Measurements from ENCODE around the gene RIMKLA.

RIMKLA gene

GRCh38 chr1:42431514-42431913, 50.9 kb downstream of the RIMKLA start:
- DNase-seq, result no peak

GRCh38 chr1:42432714-42433113, 52.1 kb downstream of the RIMKLA start:
- no peak for DNase-seq

GRCh38 chr1:42433369-42433768, 52.8 kb downstream of the RIMKLA start:
- no peak for DNase-seq

GRCh38 chr1:42434340-42434739, 53.7 kb downstream of the RIMKLA start:
- DNase-seq, result no peak

- DNase-seq, result no peak
Measured at GRCh38 chr1:42439940-42440339, 59.3 kb downstream of the RIMKLA start.

GRCh38 chr1:42442662-42443061, 62.1 kb downstream of the RIMKLA start:
- DNase-seq, result no peak

GRCh38 chr1:42449256-42449655, 68.7 kb downstream of the RIMKLA start:
- no peak for DNase-seq

- no peak for DNase-seq
Measured at GRCh38 chr1:42450061-42450460, 69.5 kb downstream of the RIMKLA start.

GRCh38 chr1:42453386-42453785, 72.8 kb downstream of the RIMKLA start:
- no peak for DNase-seq

GRCh38 chr1:42454403-42454802, 73.8 kb downstream of the RIMKLA start:
- no peak for DNase-seq

- peak; percentile 84 for DNase-seq
Measured at GRCh38 chr1:42456010-42456753, 75.6 kb downstream of the RIMKLA start, which contains the start of the genes PPCS and ZMYND12. PPCS (plus strand) TSS chr1:42456543; CDS start chr1:42456566, 23 bp downstream. ZMYND12 (minus strand) TSS chr1:42456022; CDS start chr1:42455997, 25 bp downstream.

GRCh38 chr1:42456754-42457089, 76.1 kb downstream of the RIMKLA start:
- DNase-seq, result peak; percentile 37

GRCh38 chr1:42461196-42461595, 80.6 kb downstream of the RIMKLA start:
- no peak for DNase-seq

- peak; percentile 94 for DNase-seq
Measured at GRCh38 chr1:42462828-42463763, 82.5 kb downstream of the RIMKLA start, which contains the start of gene CCDC30. CCDC30 (plus strand) TSS chr1:42463286; CDS start chr1:42480552, 17,266 bp downstream.

GRCh38 chr1:42463921-42464320, 83.3 kb downstream of the RIMKLA start:
- DNase-seq, result no peak

- DNase-seq, result no peak
Measured at GRCh38 chr1:42466030-42466429, 85.4 kb downstream of the RIMKLA start.

- DNase-seq, result no peak
Measured at GRCh38 chr1:42469727-42470126, 89.1 kb downstream of the RIMKLA start.
